Activated CD4-positive, alpha-beta memory T cell treated with anti-CD3 and anti-CD28 coated beads, Interleukin-2, amount 10 ng/mL, durations not matched to agents 7 days and 5 days (primary cell): ENCODE results near the gene FAM72A. TPM values are rescaled to one million over a fixed set of nuclear protein-coding genes. Genes with fewer than 3 reads are reported as not detected.
"Not testable (repeated sequence)": the region's sequence is repeated elsewhere in the genome, so short reads cannot be mapped to it uniquely, and the experiment has no call there.

Experiments
- CTCF ChIA-PET: fragments of 350-600 bp; sonication (Branson Sonifier 250); formaldehyde crosslinking; loops from one replicate; lab custom pipeline; 2021; ENCODE audit warnings: antibody characterized with exemption, inconsistent platforms; lab: Charles Lee
- POLR2A ChIA-PET: fragments of 350-600 bp; sonication (Branson Sonifier 250); formaldehyde crosslinking; loops from one replicate; lab custom pipeline; 2021; ENCODE audit warnings: antibody characterized with exemption; lab: Charles Lee
- DNase-seq: peaks from one replicate; pipeline ENCODE4 v3.0.0-alpha.2; 2020
- H3K27ac Mint-ChIP-seq: one replicate; pipeline ENCODE4 v1.8.0; 2021; ENCODE audit warnings: mild to moderate bottlenecking, mixed read lengths
- H3K27me3 Mint-ChIP-seq: one replicate; pipeline ENCODE4 v1.8.0; 2021; ENCODE audit warnings: mixed read lengths
- H3K36me3 Mint-ChIP-seq: one replicate; pipeline ENCODE4 v1.8.0; 2021; ENCODE audit warnings: low read depth, mixed read lengths
- H3K4me1 Mint-ChIP-seq: one replicate; pipeline ENCODE4 v1.8.0; 2021; ENCODE audit warnings: mixed read lengths
- H3K4me3 Mint-ChIP-seq: one replicate; pipeline ENCODE4 v1.8.0; 2021; ENCODE audit warnings: mild to moderate bottlenecking, mixed read lengths
- H3K9me3 Mint-ChIP-seq: one replicate; pipeline ENCODE4 v1.8.0; 2021; ENCODE audit warnings: mixed read lengths
- total RNA-seq, 2 experiments: library from RNA; stranded (reverse); gene quantifications; one replicate each; pipeline ENCODE4 v1.2.3, GENCODE V29; 2021

FAM72A gene
- total RNA-seq, 2 experiments from 2014 or later = 31.6 to 34.1 TPM

- H3K9me3 Mint-ChIP-seq, H3K27me3 Mint-ChIP-seq, CTCF ChIA-PET, H3K4me1 Mint-ChIP-seq, POLR2A ChIA-PET, H3K4me3 Mint-ChIP-seq, DNase-seq, H3K27ac Mint-ChIP-seq, H3K36me3 Mint-ChIP-seq: not testable (repeated sequence)
These were observed 21.6 kb upstream of the FAM72A start for GRCh38 chr1:206224190-206224776.

DNA sequence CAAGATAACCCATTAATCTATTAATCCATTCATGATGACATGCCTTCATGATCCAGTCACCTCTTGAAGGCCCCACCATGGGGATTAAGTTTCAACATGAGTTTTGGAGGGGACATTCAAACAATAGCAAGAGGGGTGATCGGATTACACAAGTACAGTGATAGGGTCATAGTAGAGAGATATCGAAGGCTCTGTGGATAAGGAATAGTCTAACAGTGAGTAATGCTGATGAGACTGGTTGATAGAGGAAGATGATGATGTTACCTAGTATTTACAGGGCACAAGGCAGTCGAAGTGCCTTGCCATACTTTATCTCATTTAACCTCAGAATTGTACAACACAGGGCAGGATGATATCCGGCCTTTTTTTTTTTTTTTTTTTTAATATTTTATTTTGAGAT lies 18.9 kb upstream of the FAM72A start:
- H3K4me3 Mint-ChIP-seq, H3K27ac Mint-ChIP-seq, H3K27me3 Mint-ChIP-seq, H3K36me3 Mint-ChIP-seq, H3K9me3 Mint-ChIP-seq, H3K4me1 Mint-ChIP-seq, DNase-seq, CTCF ChIA-PET, POLR2A ChIA-PET: not testable (repeated sequence)

DNA sequence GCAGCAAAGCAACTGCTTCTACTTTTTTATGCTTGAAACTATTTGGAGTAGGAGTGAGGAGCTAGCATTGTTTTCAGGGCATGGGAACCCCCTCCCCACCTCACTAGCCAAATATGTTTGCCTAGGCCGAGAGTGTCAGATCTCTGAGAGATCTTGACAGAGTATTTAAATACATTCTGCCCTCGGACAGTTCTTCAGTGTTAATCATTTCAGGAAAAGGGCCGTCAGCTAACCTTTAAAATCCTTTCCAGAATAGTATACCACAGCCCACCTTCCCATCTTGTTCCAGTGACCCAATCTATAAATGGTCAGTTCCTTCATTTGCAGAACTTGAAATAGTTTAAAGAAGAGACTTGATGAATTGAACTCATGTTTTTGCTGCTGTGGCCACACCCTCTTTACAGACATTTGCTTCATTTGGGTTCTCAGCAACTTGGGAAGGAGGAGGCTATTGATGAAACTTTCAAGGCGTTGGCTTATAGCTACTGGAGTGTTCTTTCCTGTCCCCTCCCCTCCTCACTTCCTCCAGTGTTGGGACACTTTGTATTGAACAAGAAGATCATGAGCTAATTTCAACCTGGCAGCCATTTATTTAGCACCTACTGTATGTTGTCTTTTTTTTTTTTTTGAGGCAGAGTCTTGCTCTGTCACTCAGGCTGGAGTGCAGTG lies 17.8 kb upstream of the FAM72A start:
- H3K9me3 Mint-ChIP-seq, H3K36me3 Mint-ChIP-seq, CTCF ChIA-PET, H3K27ac Mint-ChIP-seq, H3K27me3 Mint-ChIP-seq, DNase-seq, POLR2A ChIA-PET, H3K4me3 Mint-ChIP-seq, H3K4me1 Mint-ChIP-seq: not testable (repeated sequence)

GRCh38 chr1:206219514-206220331 lies 17.1 kb upstream of the FAM72A start:
- H3K4me1 Mint-ChIP-seq, CTCF ChIA-PET, POLR2A ChIA-PET: not testable (repeated sequence)

DNA sequence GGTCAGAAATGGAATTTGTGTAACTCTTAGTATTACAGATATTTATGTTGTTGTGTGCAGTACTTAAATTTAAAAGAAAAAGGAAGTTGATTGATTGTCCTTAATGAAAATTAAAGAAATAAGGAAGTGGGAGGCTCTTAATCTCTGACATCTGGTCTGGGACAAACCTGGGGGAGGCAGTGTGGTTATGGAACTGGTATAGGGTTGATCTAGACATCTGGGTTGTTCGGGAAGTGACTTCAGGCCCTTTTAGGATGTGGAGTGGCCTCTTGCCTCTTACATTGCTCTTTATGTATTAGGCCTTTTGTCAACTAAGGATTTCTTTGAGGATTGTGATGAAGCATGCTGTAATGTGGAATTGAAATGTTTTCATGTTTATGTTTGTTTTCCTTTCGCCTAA lies 16.1 kb upstream of the FAM72A start:
- H3K27ac Mint-ChIP-seq, H3K36me3 Mint-ChIP-seq, H3K9me3 Mint-ChIP-seq, DNase-seq, H3K27me3 Mint-ChIP-seq, H3K4me3 Mint-ChIP-seq, POLR2A ChIA-PET, CTCF ChIA-PET, H3K4me1 Mint-ChIP-seq: not testable (repeated sequence)

More at GRCh38 chr1:206219514-206220331, 17.1 kb upstream of the FAM72A start:
- not testable (repeated sequence) for H3K36me3 Mint-ChIP-seq, H3K27me3 Mint-ChIP-seq, H3K4me3 Mint-ChIP-seq, H3K9me3 Mint-ChIP-seq, H3K27ac Mint-ChIP-seq, DNase-seq

DNA sequence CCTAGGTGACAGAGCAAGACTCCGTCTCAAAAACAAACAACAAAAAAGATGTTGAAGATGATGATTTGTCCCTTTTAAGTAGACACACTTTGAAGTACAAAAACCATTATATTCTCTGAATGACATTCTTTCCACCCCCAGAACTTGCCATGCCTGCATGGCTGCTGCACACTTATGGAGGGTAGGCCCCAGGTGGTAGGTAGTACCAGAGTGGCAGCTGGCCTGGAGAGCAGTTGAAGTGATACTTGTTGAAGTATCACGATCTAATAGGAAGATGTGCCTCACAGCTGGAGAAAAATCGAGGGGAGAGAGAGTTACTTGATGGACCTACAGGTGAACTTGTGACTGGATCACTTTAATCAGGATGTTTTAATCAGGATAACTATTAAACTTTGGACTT lies 15.6 kb upstream of the FAM72A start:
- H3K4me3 Mint-ChIP-seq, POLR2A ChIA-PET, H3K36me3 Mint-ChIP-seq, CTCF ChIA-PET, H3K4me1 Mint-ChIP-seq, H3K27ac Mint-ChIP-seq, H3K9me3 Mint-ChIP-seq, DNase-seq, H3K27me3 Mint-ChIP-seq: not testable (repeated sequence)

DNA sequence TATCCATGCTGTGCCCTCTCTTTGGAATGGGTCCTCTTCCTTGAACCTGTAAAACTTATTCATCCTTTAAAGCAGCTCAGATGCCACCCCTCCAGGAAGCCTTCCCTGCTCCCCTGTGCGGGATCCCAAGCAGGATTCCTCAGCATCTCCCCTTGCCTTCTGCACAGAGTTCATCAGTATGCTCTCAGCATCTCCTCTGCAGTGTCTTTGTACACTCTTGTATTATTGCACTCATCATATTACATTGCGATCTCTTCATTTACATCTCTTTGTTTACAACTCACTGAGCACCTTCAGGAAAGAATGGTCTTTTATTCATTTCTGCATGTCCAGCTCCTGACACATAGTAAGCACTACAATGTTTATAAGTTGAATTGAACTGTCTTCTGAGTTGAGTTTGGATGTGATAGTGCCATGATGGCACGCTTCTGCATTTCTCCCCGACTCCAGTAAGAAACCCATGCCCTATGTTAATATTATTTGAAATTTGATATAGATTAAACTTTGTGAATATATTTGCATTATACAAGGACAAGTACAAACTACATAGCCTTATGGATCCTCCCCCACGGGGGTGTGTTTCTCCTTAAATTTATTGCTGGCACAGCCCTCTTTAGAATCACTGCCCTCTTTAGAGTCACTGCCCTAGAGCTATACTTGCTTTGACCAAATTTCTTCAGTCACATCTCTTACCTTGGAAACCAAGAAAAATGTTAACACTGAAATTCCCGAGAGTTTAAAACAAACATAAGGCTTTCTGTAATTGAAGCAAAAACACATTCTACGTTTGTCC lies 13.2 kb upstream of the FAM72A start:
- H3K4me1 Mint-ChIP-seq, H3K4me3 Mint-ChIP-seq, H3K27me3 Mint-ChIP-seq, H3K27ac Mint-ChIP-seq, H3K9me3 Mint-ChIP-seq, H3K36me3 Mint-ChIP-seq, DNase-seq, POLR2A ChIA-PET, CTCF ChIA-PET: not testable (repeated sequence)

DNA sequence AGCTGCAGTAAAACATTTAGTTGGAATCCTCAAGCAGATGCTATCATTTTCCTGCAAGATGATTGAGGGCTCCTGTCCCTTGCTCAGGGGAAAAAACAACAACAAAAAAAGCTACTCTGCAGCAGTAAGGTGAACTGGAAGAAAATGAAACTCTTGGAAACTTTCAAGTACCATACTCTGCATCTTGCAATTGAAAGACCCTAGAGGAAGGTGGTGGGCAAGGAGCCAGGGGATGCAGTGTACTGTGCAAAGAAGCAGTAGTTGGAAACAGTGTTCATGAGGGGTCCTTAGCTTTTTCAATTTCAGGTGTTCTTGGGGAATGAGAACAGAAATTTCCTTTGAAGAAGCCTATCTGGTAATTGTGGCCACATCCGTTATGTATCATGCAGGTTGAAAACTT lies 8.2 kb upstream of the FAM72A start:
- H3K27me3 Mint-ChIP-seq, H3K36me3 Mint-ChIP-seq, CTCF ChIA-PET, DNase-seq, POLR2A ChIA-PET, H3K4me3 Mint-ChIP-seq, H3K4me1 Mint-ChIP-seq, H3K9me3 Mint-ChIP-seq, H3K27ac Mint-ChIP-seq: not testable (repeated sequence)

- POLR2A ChIA-PET, H3K36me3 Mint-ChIP-seq, H3K4me1 Mint-ChIP-seq, H3K27ac Mint-ChIP-seq, H3K27me3 Mint-ChIP-seq, CTCF ChIA-PET, H3K4me3 Mint-ChIP-seq, H3K9me3 Mint-ChIP-seq: not testable (repeated sequence)
- peak; percentile 15 for DNase-seq
These were observed 2.9 kb upstream of the FAM72A start for GRCh38 chr1:206205569-206205968.

DNA sequence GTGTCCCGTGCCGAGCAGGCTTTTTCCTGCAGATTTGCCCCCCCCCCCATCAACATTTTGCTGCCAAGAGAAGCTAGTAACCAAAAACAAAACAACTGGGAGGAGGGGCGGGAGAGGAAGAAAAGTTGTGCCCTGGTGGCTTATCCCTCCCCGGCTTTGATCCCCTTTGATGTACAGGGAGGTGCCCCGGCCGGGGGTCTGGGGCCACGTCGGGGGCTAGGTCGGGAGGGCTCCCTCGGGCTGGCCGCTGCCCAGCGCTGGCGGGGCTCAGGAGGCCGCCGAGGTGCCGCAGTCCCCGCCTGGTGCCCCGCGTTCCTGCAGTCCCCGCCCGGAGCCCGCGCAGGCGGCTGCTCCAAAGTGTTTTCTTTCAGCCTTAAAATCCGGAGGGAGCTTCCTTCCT lies 2.2 kb upstream of the FAM72A start:
- H3K27ac Mint-ChIP-seq = peak overlapping the region; percentile 75
- CTCF ChIA-PET, H3K4me1 Mint-ChIP-seq, POLR2A ChIA-PET, H3K9me3 Mint-ChIP-seq, H3K36me3 Mint-ChIP-seq, H3K27me3 Mint-ChIP-seq: not testable (repeated sequence)
- peak overlapping the region; percentile 84 for H3K4me3 Mint-ChIP-seq
- peak; percentile 15 for DNase-seq

DNA sequence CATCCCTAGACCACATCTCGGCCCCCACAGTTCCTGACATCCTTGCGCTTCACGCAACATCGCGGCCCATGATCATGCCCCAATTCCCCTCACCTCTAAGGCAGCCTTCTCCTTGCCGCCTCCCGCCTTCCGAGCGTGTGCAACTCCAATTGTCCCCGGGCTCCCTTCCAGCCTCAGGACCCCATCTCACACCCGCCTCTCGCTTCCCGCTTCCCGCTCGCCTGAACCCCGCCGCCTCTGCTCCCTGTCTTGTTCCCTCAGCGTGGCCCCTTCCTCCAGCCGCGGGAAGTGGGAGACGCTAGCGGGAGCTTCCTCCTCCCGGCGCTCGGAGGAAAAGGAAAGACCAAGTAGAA lies 1.5 kb upstream of the FAM72A start:
- H3K4me1 Mint-ChIP-seq, H3K27me3 Mint-ChIP-seq, H3K9me3 Mint-ChIP-seq, H3K36me3 Mint-ChIP-seq, POLR2A ChIA-PET, CTCF ChIA-PET: not testable (repeated sequence)
- peak; percentile 17 for DNase-seq
- Mint-ChIP-seq H3K4me3 (peak overlapping the region; percentile 68), H3K27ac (peak overlapping the region; percentile 52)

- Mint-ChIP-seq H3K4me3 (peak within 1 kb of the TSS; percentile 84), H3K27ac (peak within 1 kb of the TSS; percentile 78)
- H3K4me1 Mint-ChIP-seq, H3K36me3 Mint-ChIP-seq, H3K9me3 Mint-ChIP-seq, CTCF ChIA-PET, POLR2A ChIA-PET, H3K27me3 Mint-ChIP-seq: not testable (repeated sequence)
- peak; percentile 67 for DNase-seq
These were observed 922 bp upstream of the FAM72A start, which contains the start of gene SRGAP2 for GRCh38 chr1:206203364-206204158. Gene SRGAP2, plus strand, starts transcription at chr1:206203541. Its CDS starts 2,430 bp downstream, at chr1:206205971.
